Pancreas (tissue), 10 donors: ENCODE measurements around the gene WDR6. TPM values are rescaled to one million over a fixed set of nuclear protein-coding genes. Genes with fewer than 3 reads are reported as not detected.

ENCODE experiments used
- ATAC-seq, 4 donors: fragments of 200-7000 bp; cut with Tn5 transposase; one replicate each; pipeline versions ENCODE4 v1.8.0 to v1.9.1; 2020; ENCODE audit warnings: mild to moderate bottlenecking in 4 of 4, moderate library complexity in 4 of 4
- DNase-seq, 6 donors: peaks; one replicate each; pipeline ENCODE4 v3.0.0-alpha.2; 2020
- FAIRE-seq: peaks from 2 replicates; lab custom pipeline; 2012; peaks lifted over from hg19 to GRCh38; lab: Jason Lieb, UNC
- H3K27ac ChIP-seq, 4 donors: fragments of 200-600 bp; sonication (generic); 1 replicate in 3 of 4; 2 replicates in 1 of 4; pipeline versions ENCODE4 v1.5.0 to v1.8.0; 2020
- H3K27me3 ChIP-seq, 4 donors: fragments of 200-600 bp; one replicate each; pipeline ENCODE4 v1.8.0; 2021
- H3K36me3 ChIP-seq, 3 donors: fragments of 200-600 bp; sonication (generic) in 1 of 3; one replicate each; pipeline versions ENCODE4 v1.5.0 to v1.8.0; 2020 to 2021
- H3K4me1 ChIP-seq, 3 donors: fragments of 200-600 bp; one replicate each; pipeline ENCODE4 v1.8.0; 2021
- H3K4me3 ChIP-seq, 4 donors: fragments of 200-600 bp; sonication (generic) in 2 of 4; one replicate each; pipeline versions ENCODE4 v1.5.0 to v1.8.0; 2020 to 2021
- H3K9me3 ChIP-seq, 4 donors: fragments of 200-600 bp; one replicate each; pipeline ENCODE4 v1.8.0; 2021
- CTCF ChIP-seq, 4 donors: fragments of 200-600 bp; sonication (generic) in 3 of 4; IDR thresholded peaks; one replicate each; pipeline versions ENCODE4 v1.5.0 to v1.8.0; 2021; ENCODE audit warnings: antibody characterized with exemption in 4 of 4
- WGBS, 2 donors: extraction: QIAGEN DNeasy Blood & Tissue Kit; methylation state at CpG; one replicate each; pipeline ENCODE4 v1.1.7; 2013; 5-methylcytosine and 5-hydroxymethylcytosine counted together
- intact Hi-C, 3 donors: fragments of 100-400 bp; cut with DNase I; formaldehyde crosslinking; loops; one replicate each; pipeline versions ENCODE4 v1.11.1 to v1.14.2; 2022
- polyA plus RNA-seq, 2 donors: library from polyadenylated mRNA; stranded (reverse); fragments of 200-250 nt; gene quantifications; one replicate each; pipeline ENCODE4 v1.2.3, GENCODE V29; 2013
- total RNA-seq, 6 donors: library from RNA; stranded (reverse); fragmentation: NEBNext Ultra II Directional in 4 of 6; extraction: Animal tissue kit (Norgen Biotek cat#: 25700) in 4 of 6; gene quantifications; one replicate each; pipeline versions ENCODE4 v1.2.1 to v1.2.4, GENCODE V29; 2021 to 2023
- donor health status: healthy with polysubstance abuse.
- donor health status: DM: no; HTN: no; CAD: no; lungs with moderate emphysema.
- donor health status: DM: no; HTN: no; CAD: no.
- donor health status: control.
- donor health status: control.
- donor health status: Bipolar disorder and iron deficiency.
- donor health status: DM: yes; HTN: yes; CAD: no.
- donor health status: DM: no; HTN: no; CAD: no.
- donor health status: DM: no; HTN: no; CAD: no.
- donor health status: DM: yes; HTN: yes; CAD: no.

The WDR6 gene
- total and polyA plus RNA-seq, 8 donors, result 57.1 to 374 (median 90.0) TPM

DNA sequence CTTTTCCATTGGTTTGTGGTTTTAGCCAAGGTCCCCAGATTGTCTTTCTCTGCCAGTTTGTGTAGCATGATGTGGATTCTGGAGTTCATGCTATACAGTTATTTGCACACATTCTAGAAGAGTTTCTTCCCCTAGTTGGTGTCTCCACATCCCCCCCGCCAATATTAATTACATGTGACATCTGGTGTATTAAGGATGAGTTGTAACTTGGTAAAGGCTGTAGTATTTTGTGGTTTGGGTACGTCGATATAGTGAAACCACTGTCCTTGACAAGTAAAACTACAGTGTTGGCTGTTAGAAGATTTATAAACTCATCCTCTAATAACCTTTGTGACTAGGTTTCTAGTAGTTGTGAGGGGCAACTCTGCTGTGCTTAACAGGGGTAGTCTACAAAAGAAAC, 40.8 kb upstream of the WDR6 start:
- no peak for TF ChIP-seq CTCF (IDR thresholded peaks at IDR 0.05)
- H3K4me3 ChIP-seq, result no peak overlapping the region
- FAIRE-seq (no peak), DNase-seq (no peak), ATAC-seq (no peak)
- no peak overlapping the region for H3K27ac ChIP-seq
- intact Hi-C loops, result no loop called here
- no peaks in the 10 kb centered on the region for H3K9me3 ChIP-seq
- H3K4me1 ChIP-seq, result no peaks in the 10 kb centered on the region
- WGBS, 2 donors, result 93 to 97% methylated on average over 3 of the region's 3 CpGs
- H3K27me3 ChIP-seq, result no peaks in the 10 kb centered on the region
- peaks cover 3 to 38% (median 8%) of the 10 kb centered on the region in 3 donors for H3K36me3 ChIP-seq

GRCh38 chr3:48966876-48967361, 40.3 kb upstream of the WDR6 start:
- no peaks in the 10 kb centered on the region for H3K9me3 ChIP-seq
- H3K4me3 ChIP-seq, result no peak overlapping the region
- H3K36me3 ChIP-seq, result peaks cover 3 to 44% (median 9%) of the 10 kb centered on the region in 3 donors
- no peak for DNase-seq
- intact Hi-C loops, result no loop called here
- H3K27me3 ChIP-seq, result no peaks in the 10 kb centered on the region
- no peak for ATAC-seq
- H3K4me1 ChIP-seq, result no peaks in the 10 kb centered on the region
- TF ChIP-seq CTCF (IDR thresholded peaks at IDR 0.05), result no peak
- no peak overlapping the region for H3K27ac ChIP-seq
- 90 to 91% methylated on average over 7 of the region's 7 CpGs for WGBS, 2 donors
- no peak for FAIRE-seq

DNA sequence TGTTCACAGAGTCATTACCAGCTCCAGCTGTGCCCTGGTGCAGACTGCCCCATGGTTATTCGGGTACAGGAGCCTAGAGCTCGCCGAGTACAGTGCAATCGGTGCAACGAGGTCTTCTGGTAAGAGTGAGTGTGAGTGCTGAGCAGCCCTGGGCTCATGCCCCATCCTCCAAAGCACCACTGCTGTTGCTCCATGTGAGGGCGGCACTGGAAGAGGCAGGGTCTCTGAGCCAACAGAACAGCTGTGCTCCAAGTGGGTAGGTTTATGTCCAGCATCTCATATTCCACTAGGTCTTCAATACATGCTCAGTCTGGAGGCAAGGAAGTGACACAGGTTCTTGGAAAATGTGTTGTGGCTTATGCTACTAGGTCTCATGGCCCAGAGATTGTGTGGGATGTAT, 36.6 kb upstream of the WDR6 start:
- intact Hi-C loops, result no loop called here
- Histone ChIP-seq H3K36me3 (peaks cover 0 to 76% (median 31%) of the 10 kb centered on the region in 3 donors), H3K4me3 (no peak overlapping the region)

GRCh38 chr3:48974076-48974864, 32.9 kb upstream of the WDR6 start:
- intact Hi-C loops, result no loop called here
- peaks cover 0 to 73% (median 45%) of the 10 kb centered on the region in 3 donors for H3K36me3 ChIP-seq
- no peaks in the 10 kb centered on the region for H3K4me1 ChIP-seq
- DNase-seq (no peak), FAIRE-seq (no peak), ATAC-seq (no peak)
- H3K27ac ChIP-seq, result no peak overlapping the region
- H3K9me3 ChIP-seq, result no peaks in the 10 kb centered on the region
- no peak overlapping the region for H3K4me3 ChIP-seq
- H3K27me3 ChIP-seq, result no peaks in the 10 kb centered on the region
- WGBS, 2 donors, result 90 to 91% methylated on average over 10 of the region's 10 CpGs
- TF ChIP-seq CTCF (IDR thresholded peaks at IDR 0.05), result no peak

More for the DNA sequence above, 36.6 kb upstream of the WDR6 start:
- H3K9me3 ChIP-seq, result no peaks in the 10 kb centered on the region
- ATAC-seq (no peak), FAIRE-seq (no peak), DNase-seq (no peak)
- no peaks in the 10 kb centered on the region for H3K4me1 ChIP-seq
- no peak for TF ChIP-seq CTCF (IDR thresholded peaks at IDR 0.05)
- WGBS, 2 donors, result 91 to 92% methylated on average over 6 of the region's 6 CpGs
- no peak overlapping the region for H3K27ac ChIP-seq
- H3K27me3 ChIP-seq, result no peaks in the 10 kb centered on the region

DNA sequence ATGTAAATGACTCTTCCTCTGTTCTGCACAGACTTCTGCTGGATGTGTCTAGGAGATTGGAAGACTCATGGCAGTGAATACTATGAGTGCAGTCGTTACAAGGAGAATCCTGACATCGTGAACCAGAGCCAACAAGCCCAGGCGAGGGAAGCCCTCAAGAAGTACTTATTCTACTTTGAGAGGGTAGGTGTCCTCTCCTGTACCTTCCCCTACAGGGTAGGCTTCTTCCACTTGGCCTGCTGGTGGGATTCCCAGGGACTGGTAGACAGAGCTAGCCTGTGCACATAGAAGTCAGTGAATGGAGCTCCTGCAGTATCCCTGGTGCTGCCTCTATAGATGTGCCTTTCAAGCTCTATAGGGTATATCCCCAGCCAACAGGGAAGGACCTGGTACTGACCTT, 27.7 kb upstream of the WDR6 start:
- peaks cover 0 to 62% (median 48%) of the 10 kb centered on the region in 3 donors for H3K36me3 ChIP-seq
- DNase-seq (no peak), FAIRE-seq (no peak), ATAC-seq (no peak)
- WGBS, 2 donors, result 88 to 93% methylated on average over 3 of the region's 3 CpGs
- no peak overlapping the region for H3K4me3 ChIP-seq
- no peaks in the 10 kb centered on the region for H3K9me3 ChIP-seq
- no peak overlapping the region for H3K27ac ChIP-seq
- no peaks in the 10 kb centered on the region for H3K27me3 ChIP-seq
- intact Hi-C loops, result no loop called here
- no peaks in the 10 kb centered on the region for H3K4me1 ChIP-seq
- no peak for TF ChIP-seq CTCF (IDR thresholded peaks at IDR 0.05)
